OCI-M2 (cell line): ENCODE results near the gene CCDC85A.

Experiments
- DNase-seq: peaks from one replicate; lab custom pipeline; 2025; ENCODE audit not compliant: unreplicated experiment; lab: John Stamatoyannopoulos, UW

Gene CCDC85A

GRCh38 chr2:56192664-56193305, 9.0 kb downstream of the CCDC85A start:
- no peak for DNase-seq

- DNase-seq = no peak
Observed at GRCh38 chr2:56195563-56195962, 11.8 kb downstream of the CCDC85A start.

GRCh38 chr2:56197816-56198215, 14.0 kb downstream of the CCDC85A start:
- no peak for DNase-seq

- no peak for DNase-seq
Observed at GRCh38 chr2:56198936-56199335, 15.1 kb downstream of the CCDC85A start.

GRCh38 chr2:56199492-56199891, 15.7 kb downstream of the CCDC85A start:
- DNase-seq = no peak

GRCh38 chr2:56202381-56203121, 18.8 kb downstream of the CCDC85A start:
- no peak for DNase-seq

- no peak for DNase-seq
Observed at GRCh38 chr2:56204556-56204955, 20.8 kb downstream of the CCDC85A start.

GRCh38 chr2:56206250-56206649, 22.5 kb downstream of the CCDC85A start:
- DNase-seq = no peak

GRCh38 chr2:56207760-56208159, 24.0 kb downstream of the CCDC85A start:
- no peak for DNase-seq

- no peak for DNase-seq
Observed at GRCh38 chr2:56208380-56208779, 24.6 kb downstream of the CCDC85A start.

GRCh38 chr2:56209701-56210100, 25.9 kb downstream of the CCDC85A start:
- no peak for DNase-seq

- DNase-seq = no peak
Observed at GRCh38 chr2:56210291-56210690, 26.5 kb downstream of the CCDC85A start.

- no peak for DNase-seq
Observed at GRCh38 chr2:56211048-56211447, 27.3 kb downstream of the CCDC85A start.

GRCh38 chr2:56215911-56216310, 32.1 kb downstream of the CCDC85A start:
- no peak for DNase-seq

- DNase-seq = no peak
Observed at GRCh38 chr2:56217106-56217505, 33.3 kb downstream of the CCDC85A start.

- DNase-seq = no peak
Observed at GRCh38 chr2:56222481-56222880, 38.7 kb downstream of the CCDC85A start.

- DNase-seq = no peak
Observed at GRCh38 chr2:56224316-56224715, 40.5 kb downstream of the CCDC85A start.

GRCh38 chr2:56227811-56228210, 44.0 kb downstream of the CCDC85A start:
- no peak for DNase-seq

GRCh38 chr2:56229397-56230060, 45.7 kb downstream of the CCDC85A start:
- DNase-seq = no peak

GRCh38 chr2:56230156-56230555, 46.4 kb downstream of the CCDC85A start:
- DNase-seq = no peak

- DNase-seq = no peak
Observed at GRCh38 chr2:56231361-56231760, 47.6 kb downstream of the CCDC85A start.

- no peak for DNase-seq
Observed at GRCh38 chr2:56232912-56233311, 49.1 kb downstream of the CCDC85A start.
